ENCODE measurements around the gene NFIC. TPM values are rescaled to one million over a fixed set of nuclear protein-coding genes. Genes with fewer than 3 reads are reported as not detected.
"Not testable (repeated sequence)": the region's sequence is repeated elsewhere in the genome, so short reads cannot be mapped to it uniquely, and the experiment has no call there.

NFIC gene
- polyA plus RNA-seq, 3 donors, result 25.2 to 26.2 (median 26.2) TPM

GRCh38 chr19:3446657-3447056, 80.3 kb downstream of the NFIC start:
- DNase-seq, result not testable (repeated sequence)

GRCh38 chr19:3448616-3449334, 82.4 kb downstream of the NFIC start:
- DNase-seq, result no peak

GRCh38 chr19:3450796-3451411, 84.5 kb downstream of the NFIC start:
- peak; percentile 64 for DNase-seq

- no peak for DNase-seq
Measured at GRCh38 chr19:3451451-3451866, 85.1 kb downstream of the NFIC start.

- no peak for DNase-seq
Measured at GRCh38 chr19:3452171-3452941, 86.0 kb downstream of the NFIC start.

GRCh38 chr19:3452942-3453214, 86.5 kb downstream of the NFIC start:
- not testable (repeated sequence) for DNase-seq

- no peak for DNase-seq
Measured at GRCh38 chr19:3453840-3454239, 87.5 kb downstream of the NFIC start.

- no peak for DNase-seq
Measured at GRCh38 chr19:3454656-3455392, 88.4 kb downstream of the NFIC start.

- DNase-seq, result no peak
Measured at GRCh38 chr19:3455393-3455955, 89.1 kb downstream of the NFIC start.

GRCh38 chr19:3455960-3456601, 89.7 kb downstream of the NFIC start:
- DNase-seq, result no peak

GRCh38 chr19:3456925-3457527, 90.6 kb downstream of the NFIC start:
- no peak for DNase-seq

GRCh38 chr19:3457528-3458228, 91.3 kb downstream of the NFIC start:
- DNase-seq, result no peak

GRCh38 chr19:3458229-3459088, 92.1 kb downstream of the NFIC start:
- no peak for DNase-seq

- DNase-seq, result peak; percentile 89
Measured at GRCh38 chr19:3459089-3459881, 92.9 kb downstream of the NFIC start.

GRCh38 chr19:3459965-3460582, 93.7 kb downstream of the NFIC start:
- no peak for DNase-seq

GRCh38 chr19:3462991-3463713, 96.8 kb downstream of the NFIC start:
- DNase-seq, result no peak
